Suprapubic skin (tissue), 4 donors: ENCODE results near the gene SLCO1A2. TPM values are rescaled to one million over a fixed set of nuclear protein-coding genes. Genes with fewer than 3 reads are reported as not detected.

Experiments
- DNase-seq, 2 donors: peaks; one replicate each; pipeline ENCODE4 v3.0.0-alpha.2; 2019; ENCODE audit warnings: low spot score in 2 of 2
- H3K27ac ChIP-seq: fragments of 200-600 bp; sonication (generic); one replicate; pipeline ENCODE4 v1.5.1; 2019
- H3K27me3 ChIP-seq: fragments of 200-600 bp; sonication (generic); one replicate; pipeline ENCODE4 v1.5.1; 2019
- H3K36me3 ChIP-seq: fragments of 200-600 bp; sonication (generic); one replicate; pipeline ENCODE4 v1.5.1; 2019
- H3K4me1 ChIP-seq: fragments of 200-600 bp; sonication (generic); one replicate; pipeline ENCODE4 v1.5.1; 2019
- H3K4me3 ChIP-seq: fragments of 200-600 bp; sonication (generic); one replicate; pipeline ENCODE4 v1.5.1; 2019; ENCODE audit warnings: mild to moderate bottlenecking
- H3K9me3 ChIP-seq: fragments of 200-600 bp; sonication (generic); one replicate; pipeline ENCODE4 v1.5.1; 2019
- EP300 ChIP-seq: sonication (generic); formaldehyde crosslinking; IDR thresholded peaks from one replicate; pipeline ENCODE4 v1.6.1; 2017; ENCODE audit warnings: antibody characterized with exemption
- POLR2A ChIP-seq, 2 donors: fragments of 450-650 bp; IDR thresholded peaks; one replicate each; pipeline ENCODE4 v1.6.1; 2017; ENCODE audit warnings: antibody characterized with exemption in 2 of 2, mild to moderate bottlenecking in 2 of 2, moderate library complexity in 2 of 2
- POLR2AphosphoS5 ChIP-seq, 3 donors: sonication (generic); formaldehyde crosslinking; IDR thresholded peaks; one replicate each; pipeline ENCODE4 v1.6.1; 2017; ENCODE audit warnings: antibody characterized with exemption in 3 of 3
- WGBS: methylation state at CpG from one replicate; pipeline ENCODE4 v1.1.5; 2018; 5-methylcytosine and 5-hydroxymethylcytosine counted together
- total RNA-seq, 4 donors: library from RNA; depleted of rRNA; stranded (reverse); fragments of >200 nt; gene quantifications; one replicate each; pipeline ENCODE4 v1.1.0, GENCODE V29; 2016
- TF ChIP-seq, protein P1 (sequence below), 2 donors: fragments of 200-600 bp in 1 of 2; fragments of 450-650 bp in 1 of 2; sonication (generic) in 1 of 2; IDR thresholded peaks; one replicate each; pipeline ENCODE4 v1.5.1; 2016 to 2019; ENCODE audit warnings: antibody characterized with exemption in 2 of 2, mild to moderate bottlenecking in 1 of 2, moderate library complexity in 1 of 2

SLCO1A2 gene
- total RNA-seq, 4 donors from 2014 or later: not detected

DNA sequence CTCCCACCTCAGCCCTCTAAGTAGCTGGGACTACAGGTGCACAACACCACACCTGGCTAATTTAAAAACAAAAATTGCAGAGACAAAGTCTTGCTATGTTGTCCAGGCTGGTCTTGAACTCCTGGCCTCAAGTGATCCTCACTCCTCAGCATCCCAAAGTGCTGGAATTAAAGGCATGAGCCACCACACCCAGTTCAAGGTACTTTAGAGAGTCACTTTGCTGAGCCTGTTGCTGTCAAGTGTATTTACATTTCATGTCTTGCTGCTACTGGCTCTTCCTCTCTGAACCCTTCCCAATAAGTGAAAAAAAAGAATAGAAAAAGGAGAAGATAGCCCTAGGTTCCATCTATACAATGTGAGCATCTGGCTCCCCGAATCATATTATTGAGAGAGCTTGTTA, 38.4 kb downstream of the SLCO1A2 start:
- TF ChIP-seq EP300: no peak
- no peak for TF ChIP-seq POLR2AphosphoS5 (IDR thresholded peaks at IDR 0.05)
- no peak for TF ChIP-seq POLR2A (IDR thresholded peaks at IDR 0.05)
- TF ChIP-seq, protein P1, sequence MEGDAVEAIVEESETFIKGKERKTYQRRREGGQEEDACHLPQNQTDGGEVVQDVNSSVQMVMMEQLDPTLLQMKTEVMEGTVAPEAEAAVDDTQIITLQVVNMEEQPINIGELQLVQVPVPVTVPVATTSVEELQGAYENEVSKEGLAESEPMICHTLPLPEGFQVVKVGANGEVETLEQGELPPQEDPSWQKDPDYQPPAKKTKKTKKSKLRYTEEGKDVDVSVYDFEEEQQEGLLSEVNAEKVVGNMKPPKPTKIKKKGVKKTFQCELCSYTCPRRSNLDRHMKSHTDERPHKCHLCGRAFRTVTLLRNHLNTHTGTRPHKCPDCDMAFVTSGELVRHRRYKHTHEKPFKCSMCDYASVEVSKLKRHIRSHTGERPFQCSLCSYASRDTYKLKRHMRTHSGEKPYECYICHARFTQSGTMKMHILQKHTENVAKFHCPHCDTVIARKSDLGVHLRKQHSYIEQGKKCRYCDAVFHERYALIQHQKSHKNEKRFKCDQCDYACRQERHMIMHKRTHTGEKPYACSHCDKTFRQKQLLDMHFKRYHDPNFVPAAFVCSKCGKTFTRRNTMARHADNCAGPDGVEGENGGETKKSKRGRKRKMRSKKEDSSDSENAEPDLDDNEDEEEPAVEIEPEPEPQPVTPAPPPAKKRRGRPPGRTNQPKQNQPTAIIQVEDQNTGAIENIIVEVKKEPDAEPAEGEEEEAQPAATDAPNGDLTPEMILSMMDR (IDR thresholded peaks at IDR 0.05): no peak
- Histone ChIP-seq H3K27ac (no peak overlapping the region), H3K36me3 (no peaks in the 10 kb centered on the region), H3K4me1 (peaks cover 2% of the 10 kb centered on the region), H3K27me3 (no peaks in the 10 kb centered on the region), H3K9me3 (no peaks in the 10 kb centered on the region), H3K4me3 (no peak overlapping the region)
- no peak for DNase-seq
- WGBS: 41% methylated on average over 1 of the region's 1 CpG

DNA sequence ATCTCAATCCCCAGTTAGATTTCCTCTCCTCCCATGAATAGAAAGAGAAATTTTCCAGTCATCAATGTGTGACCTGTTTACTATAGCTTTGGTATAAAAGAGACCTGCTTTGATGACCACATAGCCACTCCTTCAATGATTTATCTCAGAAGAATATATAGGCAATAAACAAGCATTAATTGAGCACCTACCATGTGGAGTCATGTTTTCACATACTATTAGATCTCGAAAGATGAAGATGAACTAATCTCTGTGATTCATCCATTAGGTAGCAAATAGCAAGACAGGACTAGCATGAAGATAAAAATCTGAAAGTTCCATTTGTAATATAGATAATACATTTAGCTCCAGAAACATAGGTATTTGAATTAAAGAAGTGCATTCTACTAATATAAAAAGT, 40.5 kb downstream of the SLCO1A2 start:
- H3K27me3 ChIP-seq: no peaks in the 10 kb centered on the region
- no peak overlapping the region for H3K4me3 ChIP-seq
- WGBS: 35% methylated on average over 1 of the region's 1 CpG
- peaks cover 2% of the 10 kb centered on the region for H3K4me1 ChIP-seq
- H3K9me3 ChIP-seq: no peaks in the 10 kb centered on the region
- H3K36me3 ChIP-seq: no peaks in the 10 kb centered on the region
- DNase-seq: no peak
- H3K27ac ChIP-seq: no peak overlapping the region
- no peak for TF ChIP-seq POLR2A (IDR thresholded peaks at IDR 0.05)
- no peak for TF ChIP-seq EP300
- no peak for TF ChIP-seq POLR2AphosphoS5 (IDR thresholded peaks at IDR 0.05)
- TF ChIP-seq, protein P1 (IDR thresholded peaks at IDR 0.05): no peak

DNA sequence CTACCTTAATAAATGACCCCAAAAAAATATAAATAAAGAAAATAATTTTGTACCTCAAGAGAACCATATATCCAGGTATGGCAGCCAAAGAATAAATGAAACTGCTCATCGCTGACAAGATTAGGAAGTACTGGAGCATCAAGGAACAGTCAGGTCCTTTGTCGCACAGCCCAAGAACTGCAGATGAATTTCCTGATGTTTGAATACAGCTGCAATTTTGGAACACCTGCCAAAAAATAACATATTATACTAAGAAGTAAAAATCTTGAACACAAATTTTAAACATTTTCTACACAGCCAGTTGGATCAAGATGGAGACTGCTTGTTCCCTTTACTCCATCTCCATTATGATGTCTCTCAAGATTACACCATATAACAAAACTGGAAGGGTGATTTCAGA, 42.6 kb downstream of the SLCO1A2 start:
- H3K4me3 ChIP-seq: no peak overlapping the region
- H3K27me3 ChIP-seq: no peaks in the 10 kb centered on the region
- DNase-seq: no peak
- H3K9me3 ChIP-seq: no peaks in the 10 kb centered on the region
- 93% methylated on average over 2 of the region's 2 CpGs for WGBS
- TF ChIP-seq EP300: no peak
- no peak for TF ChIP-seq POLR2A (IDR thresholded peaks at IDR 0.05)
- TF ChIP-seq, protein P1 (IDR thresholded peaks at IDR 0.05): no peak
- TF ChIP-seq POLR2AphosphoS5 (IDR thresholded peaks at IDR 0.05): no peak
- H3K27ac ChIP-seq: no peak overlapping the region
- H3K36me3 ChIP-seq: no peaks in the 10 kb centered on the region
- peaks cover 2% of the 10 kb centered on the region for H3K4me1 ChIP-seq

DNA sequence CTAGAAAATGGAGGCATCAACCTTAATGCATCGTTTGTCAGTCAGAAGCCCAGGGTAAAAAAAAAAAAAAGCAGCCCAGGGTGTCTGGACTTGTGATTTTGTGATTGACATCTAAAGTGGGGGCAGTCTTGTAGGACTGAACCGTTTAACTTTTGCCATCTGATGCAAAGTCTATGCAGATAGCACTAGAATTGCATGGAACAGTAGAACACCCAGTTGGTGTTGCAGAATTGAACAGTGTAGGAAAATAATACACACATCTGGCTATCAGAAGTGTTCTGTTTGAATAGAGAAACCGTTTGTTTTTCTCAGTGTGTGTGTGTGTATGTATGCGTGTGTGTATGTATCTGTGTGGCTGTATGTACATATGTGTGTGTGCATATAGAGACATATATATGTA, 45.0 kb downstream of the SLCO1A2 start:
- H3K4me3 ChIP-seq: no peak overlapping the region
- no peaks in the 10 kb centered on the region for H3K9me3 ChIP-seq
- no peaks in the 10 kb centered on the region for H3K4me1 ChIP-seq
- DNase-seq: no peak
- no peaks in the 10 kb centered on the region for H3K36me3 ChIP-seq
- TF ChIP-seq POLR2AphosphoS5 (IDR thresholded peaks at IDR 0.05) (no peak), EP300 (no peak), POLR2A (IDR thresholded peaks at IDR 0.05) (no peak)
- TF ChIP-seq, protein P1 (IDR thresholded peaks at IDR 0.05): no peak
- no peaks in the 10 kb centered on the region for H3K27me3 ChIP-seq
- whole genome bisulfite sequencing: 66% methylated on average over 4 of the region's 4 CpGs
- H3K27ac ChIP-seq: no peak overlapping the region

DNA sequence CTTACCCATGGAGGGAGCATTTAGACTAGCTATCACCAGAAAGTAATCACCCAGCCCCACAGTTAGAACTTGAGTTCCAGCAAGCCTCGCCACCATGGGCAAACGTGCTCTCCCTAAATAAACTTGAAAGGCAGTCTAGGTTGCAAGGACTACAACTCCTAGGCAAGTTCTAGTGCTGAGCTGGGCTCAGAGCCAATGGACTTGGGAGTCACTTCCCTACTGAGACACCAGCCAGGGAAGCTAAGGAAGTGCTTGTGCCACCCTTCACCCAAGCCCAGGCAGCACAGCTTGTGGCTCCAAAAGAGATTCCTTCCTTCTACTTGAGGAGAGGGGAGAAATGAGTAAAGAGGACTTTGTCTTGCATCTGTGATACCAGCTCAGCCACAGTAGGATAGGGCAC, 57.9 kb downstream of the SLCO1A2 start:
- WGBS: 73% methylated on average over 2 of the region's 2 CpGs
- Histone ChIP-seq H3K9me3 (no peaks in the 10 kb centered on the region), H3K4me1 (no peaks in the 10 kb centered on the region), H3K27ac (no peak overlapping the region), H3K36me3 (no peaks in the 10 kb centered on the region), H3K4me3 (no peak overlapping the region), H3K27me3 (no peaks in the 10 kb centered on the region)
- no peak for DNase-seq
- TF ChIP-seq POLR2AphosphoS5 (IDR thresholded peaks at IDR 0.05) (no peak), POLR2A (IDR thresholded peaks at IDR 0.05) (no peak), EP300 (no peak)
- TF ChIP-seq, protein P1 (IDR thresholded peaks at IDR 0.05): no peak
